Smooth muscle cell (in vitro differentiated cells): ENCODE measurements around the gene NACC2. TPM values are rescaled to one million over a fixed set of nuclear protein-coding genes. Genes with fewer than 3 reads are reported as not detected.

Source experiments
- DNase-seq: peaks from one replicate; lab custom pipeline; 2025; ENCODE audit not compliant: unreplicated experiment; lab: John Stamatoyannopoulos, UW
- H2AFZ ChIP-seq: fragments of 200-600 bp; sonication (generic); 2 replicates; pipeline ENCODE4 v1.6.0; 2016; ENCODE audit warnings: antibody characterized with exemption, low read depth, mild to moderate bottlenecking
- H3F3A ChIP-seq: fragments of 200-600 bp; sonication (generic); 2 replicates; pipeline ENCODE4 v1.6.0; 2017; ENCODE audit warnings: antibody characterized with exemption, low read depth
- H3K27ac ChIP-seq: fragments of 200-600 bp; sonication (generic); 2 replicates; pipeline ENCODE4 v1.5.1; 2016; ENCODE audit warnings: low read depth, mild to moderate bottlenecking
- H3K27me3 ChIP-seq: fragments of 200-600 bp; sonication (generic); 2 replicates; pipeline ENCODE4 v1.6.1; 2016; ENCODE audit warnings: low read depth, mild to moderate bottlenecking
- H3K36me3 ChIP-seq: fragments of 200-600 bp; sonication (generic); 2 replicates; pipeline ENCODE4 v1.5.1; 2016; ENCODE audit warnings: low read depth
- H3K4me1 ChIP-seq: fragments of 200-600 bp; sonication (generic); 2 replicates; pipeline ENCODE4 v1.5.1; 2016; ENCODE audit warnings: low read depth
- H3K4me2 ChIP-seq: fragments of 200-600 bp; sonication (generic); 2 replicates; pipeline ENCODE4 v1.6.0; 2016; ENCODE audit warnings: mild to moderate bottlenecking
- H3K4me3 ChIP-seq: fragments of 200-600 bp; sonication (generic); 2 replicates; pipeline ENCODE4 v1.5.1; 2016; ENCODE audit warnings: mild to moderate bottlenecking
- H3K79me2 ChIP-seq: fragments of 200-600 bp; sonication (generic); 2 replicates; pipeline ENCODE4 v1.6.0; 2016; ENCODE audit warnings: low read depth, mild to moderate bottlenecking
- H3K9ac ChIP-seq: fragments of 200-600 bp; sonication (generic); 2 replicates; pipeline ENCODE4 v1.6.0; 2016; ENCODE audit warnings: low read depth
- H3K9me3 ChIP-seq: fragments of 200-600 bp; sonication (generic); replicated peaks from 2 replicates; pipeline ENCODE4 v1.5.1; 2016; ENCODE audit warnings: low read depth
- H4K20me1 ChIP-seq: fragments of 200-600 bp; sonication (generic); 2 replicates; pipeline ENCODE4 v1.6.0; 2016; ENCODE audit warnings: low read depth
- WGBS: methylation state at CpG from one replicate; pipeline ENCODE4 v1.1.7; 2016; ENCODE audit warnings: low lambda C conversion rate; 5-methylcytosine and 5-hydroxymethylcytosine counted together
- polyA plus RNA-seq: library from polyadenylated mRNA; unstranded; fragments of >200 nt; fragmentation: Nextera tagmentation; extraction: Ambion mirVana; gene quantifications from 2 replicates; pipeline ENCODE4 v1.2.1, GENCODE V29; 2016
- total RNA-seq: library from RNA; depleted of rRNA; stranded (reverse); fragments of >200 nt; gene quantifications from 2 replicates; pipeline ENCODE4 v1.2.3, GENCODE V29; 2014
- TF ChIP-seq, protein P1 (sequence below): fragments of 200-600 bp; sonication (generic); IDR thresholded peaks from 2 replicates; pipeline ENCODE4 v1.5.1; 2017; ENCODE audit warnings: borderline replicate concordance, mild to moderate bottlenecking, antibody characterized with exemption; ENCODE audit not compliant: insufficient read depth, poor library complexity, severe bottlenecking

The NACC2 gene
- total and polyA plus RNA-seq, 2 experiments from 2014 or later, result 6.7 to 8.8 TPM

DNA sequence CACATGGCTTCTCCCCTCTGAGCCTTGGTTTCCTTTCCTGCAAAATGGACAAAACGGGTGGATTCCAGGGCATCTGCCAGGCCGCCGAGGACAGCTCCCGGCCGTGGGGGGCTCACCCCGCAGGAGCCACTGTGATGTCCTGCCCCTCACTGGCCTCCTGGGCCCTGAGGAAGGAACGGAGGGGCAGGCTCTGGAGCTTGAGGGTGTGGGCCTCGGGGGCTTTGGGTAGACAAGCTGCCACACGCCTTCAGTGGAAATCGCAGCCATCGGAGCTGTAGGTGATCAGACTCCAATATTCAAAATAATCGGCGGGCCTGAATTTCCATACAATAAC is 101.7 kb downstream of the NACC2 start:
- no peak overlapping the region for H2AFZ ChIP-seq
- no peaks in the 10 kb centered on the region for H3K36me3 ChIP-seq
- no peaks in the 10 kb centered on the region for H3K27me3 ChIP-seq
- no peaks in the 10 kb centered on the region for H4K20me1 ChIP-seq
- peak overlapping the region; percentile 55 for H3K4me2 ChIP-seq
- H3K4me3 ChIP-seq, result no peak overlapping the region
- DNase-seq, result no peak
- H3K9me3 ChIP-seq, result no peaks in the 10 kb centered on the region
- H3F3A ChIP-seq, result peaks cover 6% of the 10 kb centered on the region
- no peak overlapping the region for H3K9ac ChIP-seq
- no peaks in the 10 kb centered on the region for H3K79me2 ChIP-seq
- TF ChIP-seq, protein P1, sequence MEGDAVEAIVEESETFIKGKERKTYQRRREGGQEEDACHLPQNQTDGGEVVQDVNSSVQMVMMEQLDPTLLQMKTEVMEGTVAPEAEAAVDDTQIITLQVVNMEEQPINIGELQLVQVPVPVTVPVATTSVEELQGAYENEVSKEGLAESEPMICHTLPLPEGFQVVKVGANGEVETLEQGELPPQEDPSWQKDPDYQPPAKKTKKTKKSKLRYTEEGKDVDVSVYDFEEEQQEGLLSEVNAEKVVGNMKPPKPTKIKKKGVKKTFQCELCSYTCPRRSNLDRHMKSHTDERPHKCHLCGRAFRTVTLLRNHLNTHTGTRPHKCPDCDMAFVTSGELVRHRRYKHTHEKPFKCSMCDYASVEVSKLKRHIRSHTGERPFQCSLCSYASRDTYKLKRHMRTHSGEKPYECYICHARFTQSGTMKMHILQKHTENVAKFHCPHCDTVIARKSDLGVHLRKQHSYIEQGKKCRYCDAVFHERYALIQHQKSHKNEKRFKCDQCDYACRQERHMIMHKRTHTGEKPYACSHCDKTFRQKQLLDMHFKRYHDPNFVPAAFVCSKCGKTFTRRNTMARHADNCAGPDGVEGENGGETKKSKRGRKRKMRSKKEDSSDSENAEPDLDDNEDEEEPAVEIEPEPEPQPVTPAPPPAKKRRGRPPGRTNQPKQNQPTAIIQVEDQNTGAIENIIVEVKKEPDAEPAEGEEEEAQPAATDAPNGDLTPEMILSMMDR, result no peak
- peaks cover 37% of the 10 kb centered on the region for H3K4me1 ChIP-seq
- H3K27ac ChIP-seq, result peak overlapping the region; percentile 42
- 63% methylated on average over 13 of the region's 13 CpGs for WGBS

DNA sequence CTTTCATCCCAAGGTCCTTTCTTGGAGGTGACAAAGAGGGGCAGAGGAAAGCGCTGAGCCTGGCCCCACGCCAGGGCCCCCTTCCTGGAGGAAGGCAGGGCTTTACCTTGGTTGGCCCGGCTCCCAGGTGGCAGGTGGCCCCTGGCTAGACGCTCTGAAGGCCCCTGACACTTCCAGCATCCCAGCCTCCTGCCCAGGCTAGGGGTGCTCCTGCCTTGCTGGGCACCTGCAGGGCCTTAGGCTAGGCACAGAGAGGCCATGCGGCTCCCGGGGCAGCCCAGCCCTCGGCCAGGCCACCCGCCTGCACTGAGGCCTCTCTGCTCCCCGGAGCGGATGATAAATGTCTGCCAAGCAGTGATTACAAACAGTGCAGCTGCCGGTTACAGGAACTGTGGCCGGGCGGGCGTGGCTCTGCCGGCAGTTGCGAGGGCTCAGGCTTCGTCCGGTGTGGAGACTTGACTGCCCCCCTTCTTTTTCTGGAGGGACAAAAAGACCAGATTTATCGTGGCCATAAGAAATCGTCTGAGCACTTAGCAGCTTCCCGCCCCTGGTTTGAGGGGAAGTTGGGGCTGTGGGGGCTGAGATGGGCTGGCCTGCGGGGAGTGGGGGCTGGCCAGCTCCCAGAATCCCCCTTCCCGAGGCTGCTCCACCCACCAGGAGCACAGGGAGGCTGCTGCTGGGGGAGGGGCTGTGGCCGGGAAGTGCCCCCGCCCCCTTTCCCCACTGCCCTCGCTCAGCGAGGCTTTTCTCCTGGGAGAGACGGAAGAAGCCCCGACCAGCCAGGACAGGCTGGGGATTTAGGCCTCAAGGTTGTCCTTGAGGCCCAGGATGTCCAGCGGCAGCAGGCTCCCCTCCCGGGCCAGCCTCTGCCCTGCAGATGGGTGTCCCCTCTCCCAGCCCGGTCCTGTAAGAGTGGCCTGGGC is 102.3 kb downstream of the NACC2 start:
- H3K9me3 ChIP-seq, result no peaks in the 10 kb centered on the region
- H3K36me3 ChIP-seq, result no peaks in the 10 kb centered on the region
- H3K27me3 ChIP-seq, result no peaks in the 10 kb centered on the region
- H3K4me3 ChIP-seq, result peak overlapping the region; percentile 26
- peak overlapping the region; percentile 8 for H2AFZ ChIP-seq
- no peaks in the 10 kb centered on the region for H4K20me1 ChIP-seq
- H3K9ac ChIP-seq, result no peak overlapping the region
- peak overlapping the region; percentile 42 for H3K27ac ChIP-seq
- no peaks in the 10 kb centered on the region for H3K79me2 ChIP-seq
- 7% methylated on average over 25 of the region's 32 CpGs for WGBS
- TF ChIP-seq, protein P1, result no peak
- peak overlapping the region; percentile 55 for H3K4me2 ChIP-seq
- peaks cover 37% of the 10 kb centered on the region for H3K4me1 ChIP-seq
- DNase-seq, result peak; percentile 90
- peaks cover 6% of the 10 kb centered on the region for H3F3A ChIP-seq

DNA sequence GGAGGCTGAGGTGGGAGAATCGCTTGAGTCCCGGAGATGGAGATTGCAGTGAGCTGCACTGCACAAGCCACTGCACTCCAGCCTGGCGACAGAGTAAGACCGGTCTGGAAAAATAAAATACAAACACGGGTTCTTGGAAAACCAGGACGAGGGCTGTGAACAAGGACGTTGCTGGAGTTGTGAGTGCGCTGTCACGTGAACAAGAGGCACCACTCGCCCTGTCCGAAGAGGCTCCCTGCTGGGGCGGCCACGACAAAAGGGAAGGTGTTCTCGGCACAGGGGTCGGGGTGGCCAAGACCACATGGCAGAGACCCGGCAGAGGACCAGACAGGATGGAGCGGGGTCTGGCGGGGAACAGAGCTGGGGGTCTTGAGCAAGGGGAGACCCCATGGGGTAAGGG is 103.3 kb downstream of the NACC2 start:
- H3K79me2 ChIP-seq, result no peaks in the 10 kb centered on the region

More for the DNA sequence above, 103.3 kb downstream of the NACC2 start:
- Histone ChIP-seq H3K4me1 (peaks cover 37% of the 10 kb centered on the region), H3K9ac (no peak overlapping the region), H3K9me3 (no peaks in the 10 kb centered on the region), H3K4me3 (no peak overlapping the region), H4K20me1 (no peaks in the 10 kb centered on the region), H3K27ac (no peak overlapping the region), H3K27me3 (no peaks in the 10 kb centered on the region), H3F3A (peaks cover 6% of the 10 kb centered on the region), H3K4me2 (peak overlapping the region; percentile 55), H3K36me3 (no peaks in the 10 kb centered on the region), H2AFZ (no peak overlapping the region)
- TF ChIP-seq, protein P1, result no peak
- no peak for DNase-seq
- WGBS, result 85% methylated on average over 17 of the region's 18 CpGs
